ENCODE data around the gene DNAJB1.
"Not testable (repeated sequence)": the region's sequence is repeated elsewhere in the genome, so short reads cannot be mapped to it uniquely, and the experiment has no call there.

Gene DNAJB1

DNA sequence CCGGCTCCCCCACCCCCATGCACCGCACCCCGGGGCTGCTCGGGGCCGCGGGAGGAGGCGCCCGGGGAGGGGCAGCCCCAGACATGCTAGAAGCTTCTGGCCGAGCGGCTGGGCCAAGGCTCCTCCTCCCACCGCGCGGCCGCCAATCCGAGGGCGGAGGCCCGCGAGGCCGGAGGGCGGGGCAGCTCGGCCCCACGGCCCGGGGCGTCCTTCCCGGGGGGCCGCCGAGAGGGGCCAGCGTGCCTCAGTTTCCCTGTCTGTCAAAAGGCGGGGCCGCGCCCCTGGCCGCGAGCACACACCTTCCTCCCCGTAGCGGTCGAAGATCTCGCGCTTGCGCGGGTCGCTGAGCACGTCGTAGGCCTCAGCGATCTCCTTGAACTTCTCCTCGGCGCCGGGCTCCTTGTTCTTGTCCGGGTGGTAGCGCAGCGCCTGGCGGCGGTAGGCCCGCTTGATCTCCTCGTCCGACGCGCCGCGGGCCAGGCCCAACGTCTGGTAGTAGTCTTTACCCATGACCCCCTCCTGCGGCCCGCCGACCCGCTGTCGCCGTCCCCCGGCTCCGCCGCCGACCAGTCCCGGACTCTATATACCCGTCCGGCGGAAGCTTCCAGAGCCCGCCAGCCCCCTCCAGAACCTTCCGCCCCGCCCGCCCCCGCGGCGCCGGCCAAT lies at the start of gene DNAJB1:
Gene DNAJB1 (minus strand): TSS at position 558 of the 666 bp plus-strand sequence. CDS start 48 bp downstream, at position 510.
- no peak for FAIRE-seq

DNA sequence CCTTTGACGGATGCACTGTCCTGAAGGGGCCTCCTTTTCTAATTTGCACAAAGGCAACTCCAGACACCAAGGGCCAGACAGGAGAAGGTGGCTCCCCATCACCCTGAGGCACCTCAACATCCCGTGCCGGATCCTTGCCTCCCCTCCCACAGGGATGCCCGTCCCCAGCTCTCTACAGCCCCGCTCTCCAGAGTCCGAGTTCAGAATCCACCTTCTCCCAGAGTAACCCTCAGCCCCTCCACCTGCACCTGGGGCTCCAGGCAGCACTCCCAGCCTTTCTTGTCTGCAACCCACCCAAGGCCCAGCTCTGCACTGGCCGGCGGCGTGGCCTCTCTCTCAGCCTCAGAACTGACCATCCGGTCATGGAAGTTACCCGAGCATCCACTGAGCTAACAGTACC lies 48.9 kb upstream of the DNAJB1 start:
- FAIRE-seq: no peak

DNA sequence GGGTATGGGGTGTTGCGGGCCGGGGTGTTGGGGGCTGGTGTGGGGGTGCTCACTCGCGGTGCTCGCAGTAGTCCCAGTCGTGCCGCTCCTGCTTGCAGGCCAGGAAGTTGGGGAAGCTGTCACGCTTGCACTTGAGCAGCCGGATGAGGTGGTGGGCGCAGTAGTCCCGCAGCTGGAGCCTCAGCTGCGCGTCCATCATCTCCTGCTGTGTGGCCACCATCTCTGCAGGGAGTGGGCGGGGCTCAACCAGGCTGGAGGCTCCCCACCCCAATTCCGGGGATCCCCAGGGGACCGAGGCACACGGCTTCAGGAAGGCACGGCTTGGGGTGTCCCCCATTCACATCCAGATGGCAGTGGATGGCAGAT lies 48.5 kb upstream of the DNAJB1 start:
- FAIRE-seq: no peak

DNA sequence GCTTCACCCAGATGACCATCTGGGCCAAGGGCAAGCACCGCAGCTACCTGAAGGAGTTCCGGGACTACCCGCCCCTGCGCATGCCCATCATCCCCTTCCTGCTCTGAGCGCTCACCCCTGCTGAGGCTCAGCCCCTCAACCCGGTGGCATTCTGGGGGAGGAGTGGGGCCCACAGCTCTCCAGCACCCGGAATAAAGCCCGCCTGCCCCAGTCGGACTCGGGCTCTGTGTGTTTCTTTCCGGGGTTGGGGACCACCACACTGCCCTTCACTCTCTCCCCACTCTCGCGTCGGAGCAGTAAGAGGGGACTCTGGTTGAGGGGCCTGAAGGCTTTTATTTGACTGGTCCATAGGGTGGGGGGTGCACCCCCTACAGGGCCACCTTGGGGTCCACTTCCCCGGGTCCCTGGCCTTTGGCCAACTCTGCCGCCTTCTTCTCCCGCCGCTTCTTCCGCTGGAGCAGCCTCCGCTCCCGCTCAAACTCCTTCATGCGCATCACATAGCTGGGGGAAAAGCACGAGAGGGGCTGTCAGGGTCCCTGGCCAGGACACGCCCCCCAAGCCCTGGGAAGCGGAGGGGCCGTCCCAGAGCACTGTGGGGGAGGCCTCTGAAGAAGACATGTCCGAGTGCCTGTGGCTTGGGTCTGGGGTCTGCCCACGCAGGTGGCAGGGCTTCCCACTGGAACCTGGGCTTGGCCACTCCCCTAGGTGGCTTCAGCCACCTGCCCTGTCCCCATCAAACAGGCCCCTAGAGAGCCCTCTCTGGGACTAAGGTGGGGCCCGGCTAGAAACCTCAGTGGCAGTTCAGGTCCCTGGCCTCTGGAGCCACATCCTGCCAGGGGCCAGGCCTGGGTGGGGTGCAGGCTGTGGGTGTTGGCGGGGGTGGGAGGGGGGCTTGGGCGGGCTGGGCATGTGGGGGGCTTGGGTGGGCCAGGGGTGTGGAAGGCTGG lies 47.8 kb upstream of the DNAJB1 start:
- no peak for FAIRE-seq

DNA sequence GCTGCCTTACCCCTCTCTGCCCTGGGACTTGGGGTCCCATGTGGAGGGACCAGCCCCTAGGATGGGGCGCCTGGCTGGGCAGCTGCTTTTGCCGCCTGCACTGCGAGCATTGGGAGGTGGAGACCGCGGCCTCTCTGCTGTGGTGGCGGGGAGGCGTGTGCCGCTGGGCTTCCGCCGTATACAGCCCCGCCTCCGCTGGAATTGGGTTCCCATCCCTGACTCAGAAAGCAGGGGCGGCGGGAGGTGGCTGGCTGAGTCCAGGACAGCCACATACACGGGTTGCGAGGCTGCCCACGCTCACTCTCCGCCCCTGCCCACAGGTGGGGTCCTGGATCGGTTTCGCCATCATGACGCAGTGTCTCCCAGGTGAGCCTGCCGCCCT lies 47.1 kb upstream of the DNAJB1 start:
- FAIRE-seq: no peak

DNA sequence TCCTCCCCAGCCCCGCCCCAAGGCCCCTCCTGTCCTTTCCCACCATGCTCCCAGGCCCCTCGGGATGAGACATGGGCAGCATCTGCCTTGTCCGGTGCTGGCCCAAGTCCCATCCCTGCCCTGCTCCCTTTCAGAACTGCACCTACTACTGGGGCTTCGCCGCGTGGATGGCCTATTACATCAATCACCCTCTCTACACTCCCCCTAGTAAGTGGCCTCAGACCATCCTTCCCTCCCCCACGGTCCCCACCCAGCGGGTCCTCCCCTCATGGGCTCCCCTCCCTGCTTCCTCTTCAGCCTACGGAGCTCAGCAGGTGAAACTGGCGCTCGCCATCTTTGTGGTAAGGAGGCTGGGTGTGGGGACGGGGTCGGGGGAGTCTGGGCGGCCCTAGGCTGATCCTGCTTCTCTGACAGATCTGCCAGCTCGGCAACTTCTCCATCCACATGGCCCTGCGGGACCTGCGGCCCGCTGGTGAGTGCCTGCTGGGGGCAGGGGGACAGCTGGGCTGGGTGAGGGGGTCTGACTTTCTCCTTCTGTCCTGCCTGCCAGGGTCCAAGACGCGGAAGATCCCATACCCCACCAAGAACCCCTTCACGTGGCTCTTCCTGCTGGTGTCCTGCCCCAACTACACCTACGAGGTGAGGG lies 46.6 kb upstream of the DNAJB1 start:
- FAIRE-seq: not testable (repeated sequence)

DNA sequence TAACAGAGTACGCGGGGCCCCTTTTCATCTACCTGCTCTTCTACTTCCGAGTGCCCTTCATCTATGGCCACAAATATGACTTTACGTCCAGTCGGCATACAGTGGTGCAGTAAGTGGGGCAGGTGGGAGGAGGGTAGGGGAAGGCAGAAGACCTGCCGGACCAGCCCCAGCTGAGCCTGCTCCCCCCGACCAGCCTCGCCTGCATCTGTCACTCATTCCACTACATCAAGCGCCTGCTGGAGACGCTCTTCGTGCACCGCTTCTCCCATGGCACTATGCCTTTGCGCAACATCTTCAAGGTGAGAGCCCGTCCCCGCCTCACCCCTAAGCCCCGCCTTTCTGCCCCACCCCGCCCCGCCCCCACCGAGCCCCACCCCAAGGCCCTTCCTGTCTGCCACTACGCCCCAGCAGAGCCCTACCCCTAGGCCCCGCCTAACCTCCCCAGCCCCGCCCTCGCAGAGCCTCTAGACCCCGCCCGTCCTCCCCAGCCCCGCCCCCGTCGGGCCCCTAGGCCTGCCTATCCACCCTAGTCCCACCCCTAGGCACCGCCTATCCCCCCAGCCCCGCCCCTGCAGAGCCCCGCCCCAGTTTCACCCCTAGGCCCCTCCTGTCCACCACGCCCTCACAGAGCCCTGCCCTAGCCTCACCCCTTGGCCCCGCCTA lies 45.9 kb upstream of the DNAJB1 start:
- FAIRE-seq: no peak

DNA sequence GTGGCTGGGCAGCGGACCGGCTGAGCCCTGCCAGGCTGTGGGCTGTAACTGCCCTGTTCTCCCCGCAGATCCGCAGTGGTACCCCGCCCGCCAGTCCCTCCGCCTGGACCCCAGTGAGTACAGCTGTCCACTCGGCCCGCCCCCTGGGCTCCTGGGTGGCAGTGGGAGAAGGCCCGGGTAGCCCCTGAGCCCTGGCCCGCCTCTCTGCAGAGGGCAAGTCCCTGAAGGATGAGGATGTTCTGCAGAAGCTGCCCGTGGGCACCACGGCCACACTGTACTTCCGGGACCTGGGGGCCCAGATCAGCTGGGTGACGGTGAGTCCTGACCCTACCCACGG lies 45.4 kb upstream of the DNAJB1 start:
- no peak for FAIRE-seq

DNA sequence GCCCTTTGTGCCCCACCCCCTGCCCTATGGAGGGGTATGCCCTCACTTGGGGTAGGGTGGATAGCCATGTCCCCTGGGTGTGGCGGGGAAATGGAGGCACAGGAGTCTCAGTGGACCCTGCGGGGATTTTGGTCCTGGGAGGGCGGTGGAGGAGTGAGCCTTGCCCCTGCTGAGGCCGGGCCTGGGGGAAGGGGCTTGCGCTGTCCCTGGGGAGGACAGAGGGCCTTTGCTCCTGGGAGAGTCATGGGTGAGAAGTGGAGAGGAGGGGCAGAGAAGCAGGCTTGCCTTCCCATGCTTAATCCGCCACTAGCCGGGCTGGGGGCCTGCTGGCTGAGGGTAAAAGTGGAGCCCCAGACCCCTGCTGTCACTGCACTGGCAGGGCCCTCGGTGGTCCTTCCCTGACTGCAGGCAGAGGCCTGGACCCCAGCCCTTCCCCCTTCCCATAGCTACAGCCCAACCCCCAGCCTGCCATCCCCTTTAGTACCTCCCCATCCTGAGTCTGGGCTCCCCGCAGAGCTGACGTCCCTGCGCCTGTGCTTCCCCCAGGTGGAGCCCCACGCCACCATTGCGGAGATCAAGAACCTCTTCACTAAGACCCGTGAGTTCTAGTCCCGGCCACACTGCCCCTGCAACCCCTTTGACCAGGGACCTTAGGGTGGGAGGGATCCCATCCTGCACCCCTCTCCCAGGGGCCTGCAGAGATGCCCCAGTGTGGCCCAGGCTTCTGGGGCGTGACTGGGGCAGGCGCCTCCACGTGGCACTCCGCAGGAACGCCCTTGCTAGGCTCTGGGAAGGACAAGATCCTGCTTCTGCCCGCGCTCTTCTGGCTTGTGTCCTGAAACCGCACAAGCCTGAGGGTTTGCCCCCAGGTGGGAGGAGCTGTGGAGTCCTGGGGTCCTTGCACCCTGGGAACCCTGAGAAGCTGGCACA lies 44.7 kb upstream of the DNAJB1 start:
- FAIRE-seq: no peak

DNA sequence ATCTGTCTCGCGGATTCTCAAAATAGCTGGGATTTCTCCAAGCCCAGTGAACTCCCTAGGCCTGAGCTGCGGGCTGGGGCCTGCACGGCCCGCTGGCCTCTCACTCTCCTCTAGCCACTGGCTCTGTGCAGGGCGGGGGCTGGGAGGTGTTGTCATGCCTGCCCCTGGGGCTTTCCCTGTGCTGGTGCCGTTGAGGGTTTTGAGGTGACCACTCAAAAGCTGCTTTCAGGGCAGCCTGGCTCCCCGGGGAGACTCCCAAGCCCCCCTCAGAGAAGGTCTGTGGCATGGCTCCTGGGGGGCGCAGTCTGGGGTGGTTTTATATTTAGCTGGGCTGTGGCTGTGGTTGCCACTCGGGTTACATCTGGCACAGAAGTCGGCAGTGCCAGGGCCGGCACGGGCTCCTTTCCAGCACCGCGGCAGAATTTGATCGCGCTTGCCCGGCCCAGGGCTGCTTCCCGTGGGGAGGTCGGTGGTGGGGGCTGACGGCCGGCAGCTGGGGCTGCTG lies 43.7 kb upstream of the DNAJB1 start:
- FAIRE-seq: no peak

DNA sequence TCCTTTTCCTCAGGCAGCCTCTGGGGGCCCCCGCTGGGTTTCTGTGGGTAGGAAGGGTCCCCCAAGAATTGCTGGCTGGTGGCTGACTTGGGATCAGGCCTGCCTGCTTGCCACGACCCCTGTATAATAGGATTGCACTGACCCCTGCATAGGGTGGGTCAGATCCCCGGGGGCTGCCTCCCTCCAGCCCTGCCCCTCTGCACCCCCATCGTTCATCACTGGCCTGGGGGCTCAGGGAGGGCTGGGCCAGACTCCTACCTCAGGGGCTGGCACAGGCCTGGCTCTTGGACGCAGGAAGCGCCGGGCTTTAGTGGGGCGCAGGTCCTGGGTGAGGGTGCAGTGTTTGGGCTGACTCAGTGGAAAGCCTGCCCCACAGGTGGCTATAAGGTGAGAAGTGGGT lies 43.1 kb upstream of the DNAJB1 start:
- FAIRE-seq: no peak

DNA sequence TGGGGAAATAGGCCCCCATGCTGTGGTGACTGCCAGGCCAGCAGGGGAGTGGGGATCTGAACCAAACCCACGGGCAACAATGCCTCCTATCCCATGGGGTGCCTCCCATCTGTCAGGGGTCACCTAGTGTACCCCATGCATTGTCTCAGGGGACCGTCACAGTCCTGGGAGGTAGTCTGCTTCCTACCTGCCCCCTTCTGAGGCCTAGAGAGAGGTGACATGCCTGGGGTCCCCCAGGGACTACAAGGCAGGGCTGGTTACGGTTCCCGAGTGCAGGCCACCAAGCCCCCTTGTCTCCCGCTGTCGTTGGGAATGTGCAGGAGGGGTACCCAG lies 42.5 kb upstream of the DNAJB1 start:
- FAIRE-seq: no peak

DNA sequence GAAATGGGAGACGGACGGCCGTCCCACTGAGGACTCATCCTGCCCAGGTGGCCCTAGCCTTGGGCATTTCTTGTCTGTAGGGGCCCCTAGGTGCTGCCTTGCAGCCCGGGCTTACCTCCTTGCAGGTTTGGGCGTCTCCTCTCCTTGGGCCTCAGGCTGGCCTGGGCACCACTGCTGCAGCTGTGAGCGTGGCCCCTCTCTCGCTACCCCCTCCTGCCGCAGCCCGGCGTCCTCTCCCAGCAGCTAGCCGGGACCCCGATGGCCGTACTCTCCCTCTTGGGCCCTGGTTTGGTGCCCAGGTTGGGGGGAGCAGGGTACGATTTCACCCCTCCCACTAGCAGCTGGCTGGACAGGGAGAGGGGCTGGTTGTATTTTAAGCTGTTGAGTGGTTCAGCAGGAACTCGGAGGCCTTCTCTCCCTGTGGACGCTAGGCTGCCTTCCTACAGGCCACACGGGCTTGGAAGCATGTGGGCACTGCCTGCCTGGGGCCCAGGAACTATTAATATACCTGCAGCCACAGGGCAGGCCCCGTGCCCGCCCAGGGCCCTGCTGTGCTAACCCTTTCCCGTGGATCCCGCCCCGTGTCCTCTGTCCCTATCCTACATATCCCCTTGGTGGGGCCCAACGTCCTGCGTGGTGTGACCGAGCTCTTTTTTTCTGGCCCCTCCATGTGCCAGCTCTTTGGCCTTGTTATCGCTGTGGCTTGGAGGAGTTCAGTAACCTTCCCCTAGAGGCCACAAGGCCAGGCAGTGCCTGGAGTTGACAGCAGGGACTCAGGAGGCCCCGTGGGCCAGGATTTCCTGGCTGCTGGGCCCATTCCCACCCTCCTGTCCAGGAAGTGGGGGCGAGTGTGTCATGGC lies 41.9 kb upstream of the DNAJB1 start:
- no peak for FAIRE-seq

DNA sequence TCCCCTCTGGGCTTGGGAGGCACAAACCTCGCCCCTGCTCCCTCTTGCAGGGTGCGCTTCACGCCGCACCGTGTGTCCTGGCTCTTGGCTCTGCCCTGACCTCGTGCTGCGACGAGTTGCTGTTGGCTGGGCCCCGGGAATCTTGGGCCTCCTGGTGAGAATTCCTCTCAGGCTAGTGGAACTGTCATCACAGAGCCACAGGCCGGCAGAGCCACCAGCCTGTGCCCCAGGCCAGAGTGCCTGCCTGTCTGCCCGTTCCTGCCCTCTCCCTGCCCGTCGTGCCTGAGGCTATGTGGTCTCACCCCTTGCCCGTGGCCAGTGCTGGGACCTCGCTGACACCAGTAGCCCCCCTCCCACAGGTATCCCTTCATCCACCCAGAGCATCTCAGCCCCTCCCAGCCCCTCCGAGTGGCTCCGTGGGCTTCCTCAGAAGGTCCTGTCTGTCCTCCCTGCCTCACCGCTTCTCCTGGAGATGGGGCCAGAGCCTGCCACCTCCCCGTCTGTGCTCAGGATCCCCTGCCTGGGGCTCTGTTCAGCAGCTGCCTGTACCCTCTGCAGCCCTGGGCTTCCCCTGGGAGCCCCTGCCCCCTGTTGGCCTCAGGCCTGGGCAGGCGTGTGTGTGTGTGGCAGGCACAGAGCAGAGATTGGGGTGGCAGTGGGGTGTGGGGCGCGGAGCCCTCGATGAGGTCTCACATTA lies 40.3 kb upstream of the DNAJB1 start:
- no peak for FAIRE-seq

DNA sequence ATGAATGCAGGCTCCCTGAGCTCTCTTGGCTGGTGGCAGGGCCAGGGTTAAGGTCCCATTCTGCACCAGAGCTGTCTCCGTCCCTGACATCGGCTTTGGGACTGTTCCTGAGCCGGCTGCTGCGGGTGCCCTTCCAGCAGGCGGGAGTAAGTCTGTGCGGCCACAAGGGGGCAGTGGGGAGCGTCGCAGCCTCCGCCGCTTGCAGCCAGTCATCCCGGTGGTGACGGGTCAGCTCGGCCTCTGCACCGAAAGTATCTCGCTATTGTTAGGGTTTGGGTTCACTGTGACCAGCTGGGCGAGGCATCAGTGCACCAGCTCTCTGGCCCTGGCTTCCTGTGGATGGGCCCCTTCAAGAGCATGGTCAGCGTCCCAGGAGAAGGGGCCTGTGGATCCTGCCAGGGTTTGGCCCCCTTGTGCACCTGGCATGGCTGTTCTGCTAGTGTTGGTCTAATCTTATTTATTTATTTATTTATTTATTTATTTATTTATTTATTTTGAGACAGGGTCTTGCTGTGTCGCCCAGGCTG lies 38.5 kb upstream of the DNAJB1 start:
- FAIRE-seq: no peak

DNA sequence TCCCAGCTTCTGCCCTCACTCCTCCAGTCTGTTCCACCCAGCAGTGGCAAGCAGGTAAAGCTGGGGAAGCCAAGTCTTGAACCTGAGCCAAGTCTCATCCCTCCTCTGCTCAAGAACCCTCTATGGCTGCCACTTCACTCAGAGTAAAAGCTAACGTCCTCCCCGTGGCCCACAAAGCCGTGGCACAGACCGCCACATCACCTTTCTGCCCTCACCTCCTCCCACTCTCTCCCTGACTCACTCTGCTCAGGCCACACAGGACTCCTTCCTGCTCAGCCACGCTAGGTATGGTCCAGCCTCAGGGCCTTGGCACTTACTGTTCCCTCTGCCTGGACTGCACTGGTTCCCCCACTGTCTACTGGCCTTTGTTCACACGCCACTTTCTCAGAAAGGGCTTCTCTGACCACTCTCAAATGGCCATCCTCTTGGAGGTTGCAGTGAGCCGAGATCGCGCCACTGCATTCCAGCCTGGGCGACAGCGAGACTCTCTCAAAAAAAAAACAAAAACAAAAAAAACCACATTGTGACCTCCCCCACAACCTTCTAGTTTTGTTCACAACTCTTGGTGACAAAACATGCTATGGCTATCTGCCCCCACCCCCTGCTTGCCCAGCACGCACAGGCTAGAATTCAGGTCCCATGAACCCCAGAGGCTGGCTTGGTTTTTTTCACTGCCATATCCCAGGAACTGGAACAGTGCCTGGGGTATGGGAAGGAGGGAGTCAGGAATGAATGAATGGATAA lies 37.9 kb upstream of the DNAJB1 start:
- FAIRE-seq: no peak

DNA sequence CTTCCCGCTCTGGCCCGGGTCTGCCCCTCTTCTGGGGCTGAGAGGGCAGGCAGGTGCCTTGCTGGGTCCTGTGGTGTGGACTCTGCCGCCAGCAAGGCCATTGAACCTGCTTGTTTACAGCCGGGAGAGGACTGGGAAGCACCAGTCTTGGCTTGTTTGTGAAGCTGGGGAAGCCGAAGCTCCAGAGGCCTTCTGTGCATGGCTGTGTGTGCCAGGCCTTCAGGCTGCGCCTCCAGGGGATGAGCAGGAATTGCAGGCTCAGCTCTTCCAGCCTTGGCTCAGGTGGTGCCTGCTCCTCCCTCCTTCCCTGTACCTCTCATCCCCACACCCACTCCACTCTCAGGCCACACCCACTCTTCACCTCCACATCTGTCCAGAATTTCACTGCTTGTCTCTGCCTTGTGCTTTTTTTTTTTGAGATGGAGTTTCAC lies 36.2 kb upstream of the DNAJB1 start:
- no peak for FAIRE-seq

DNA sequence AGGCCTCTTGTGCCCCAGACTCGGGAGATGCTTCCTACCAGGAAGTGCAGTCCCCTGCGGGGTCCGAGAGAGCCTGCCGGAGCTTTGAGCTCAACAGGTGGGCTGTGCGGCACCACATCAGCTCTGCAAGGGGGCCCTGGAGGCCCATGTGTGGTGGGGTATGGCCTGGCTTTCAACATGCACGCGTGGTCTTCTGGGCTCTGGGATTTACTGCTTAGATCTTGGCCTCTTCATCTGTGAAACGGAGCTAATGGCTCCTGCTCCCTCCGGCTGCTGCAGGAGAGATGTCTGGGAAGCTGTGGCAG lies 35.7 kb upstream of the DNAJB1 start:
- no peak for FAIRE-seq

DNA sequence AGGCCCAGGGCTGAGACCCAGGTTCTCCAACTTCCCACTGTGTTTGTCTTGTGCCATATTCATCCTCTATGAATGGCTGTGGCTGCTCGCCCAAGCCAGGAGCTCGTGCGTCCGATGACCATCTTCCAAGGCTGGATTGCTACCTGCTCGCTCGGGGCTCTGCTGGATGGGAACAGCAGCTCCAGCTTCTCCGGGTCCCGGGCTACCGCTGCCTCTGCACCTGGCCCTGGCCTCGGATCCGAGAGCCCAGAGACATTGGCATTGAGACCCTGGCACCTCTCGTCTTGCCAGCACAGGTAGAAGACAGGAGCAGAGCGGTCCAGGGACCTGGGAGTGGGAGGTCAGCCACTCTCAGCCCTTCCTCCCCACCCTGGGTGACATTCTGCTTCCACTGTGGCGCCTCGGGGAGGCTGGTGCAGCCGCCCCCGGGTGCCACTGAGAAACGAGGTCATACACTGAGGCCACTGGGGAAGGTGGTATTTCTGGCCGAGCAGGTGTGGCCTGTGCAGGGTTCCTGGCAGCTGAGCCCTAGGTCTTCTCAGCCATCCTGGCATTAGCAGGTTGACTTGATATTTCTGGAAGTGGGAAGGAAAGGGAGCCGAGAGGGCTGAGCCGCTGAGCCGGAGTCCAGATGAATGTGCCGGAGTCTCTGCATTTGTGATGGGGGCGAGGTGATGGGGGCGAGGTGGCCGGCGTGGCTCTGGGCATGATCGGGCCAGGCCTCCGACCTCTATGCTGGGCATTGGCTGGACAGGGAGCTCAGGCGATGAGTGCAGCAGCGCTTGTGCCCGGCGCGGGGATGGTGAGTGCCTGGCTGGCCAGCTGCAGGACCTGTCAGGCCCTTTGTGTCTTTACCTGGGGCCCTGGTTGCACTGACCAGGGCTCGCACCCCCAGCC lies 35.1 kb upstream of the DNAJB1 start:
- no peak for FAIRE-seq

Measured in islet of Langerhans (tissue), 1 donor.